GM18873 (cell line): Measurements from ENCODE around the gene KCNV2.
"Not testable (repeated sequence)": the region's sequence is repeated elsewhere in the genome, so short reads cannot be mapped to it uniquely, and the experiment has no call there.

Source experiments
- ATAC-seq: cut with Tn5 transposase; IDR thresholded peaks from one replicate; pipeline ENCODE4 v1.9.1; 2021; ENCODE audit warnings: mild to moderate bottlenecking, moderate library complexity, moderate number of reproducible peaks; ENCODE audit not compliant: unreplicated experiment, low FRiP score

KCNV2 gene

GRCh38 chr9:2717385-2717784, at the start of gene KCNV2:
Gene KCNV2, plus strand, starts transcription at chr9:2717510. Its CDS starts 230 bp downstream, at chr9:2717740.
- no peak for ATAC-seq

GRCh38 chr9:2673161-2673560, 44.1 kb upstream of the KCNV2 start:
- no peak for ATAC-seq

GRCh38 chr9:2674141-2674824, 43.0 kb upstream of the KCNV2 start:
- ATAC-seq, result no peak

- no peak for ATAC-seq
Observed at GRCh38 chr9:2675834-2676233, 41.5 kb upstream of the KCNV2 start.

GRCh38 chr9:2676466-2676865, 40.8 kb upstream of the KCNV2 start:
- no peak for ATAC-seq

GRCh38 chr9:2677915-2678889, 39.1 kb upstream of the KCNV2 start:
- no peak for ATAC-seq

- ATAC-seq, result no peak
Observed at GRCh38 chr9:2679011-2679410, 38.3 kb upstream of the KCNV2 start.

GRCh38 chr9:2681981-2682380, 35.3 kb upstream of the KCNV2 start:
- ATAC-seq, result no peak

- no peak for ATAC-seq
Observed at GRCh38 chr9:2686911-2687310, 30.4 kb upstream of the KCNV2 start.

- no peak for ATAC-seq
Observed at GRCh38 chr9:2688636-2689035, 28.7 kb upstream of the KCNV2 start.

GRCh38 chr9:2691212-2691611, 26.1 kb upstream of the KCNV2 start:
- no peak for ATAC-seq

- no peak for ATAC-seq
Observed at GRCh38 chr9:2691626-2692025, 25.7 kb upstream of the KCNV2 start.

GRCh38 chr9:2693056-2693455, 24.3 kb upstream of the KCNV2 start:
- ATAC-seq, result no peak

- peak; percentile 74 for ATAC-seq
Observed at GRCh38 chr9:2697492-2697891, 19.8 kb upstream of the KCNV2 start.

- ATAC-seq, result no peak
Observed at GRCh38 chr9:2700398-2700797, 16.9 kb upstream of the KCNV2 start.

- ATAC-seq, result no peak
Observed at GRCh38 chr9:2700909-2701550, 16.3 kb upstream of the KCNV2 start.

- ATAC-seq, result no peak
Observed at GRCh38 chr9:2704504-2704903, 12.8 kb upstream of the KCNV2 start.

- ATAC-seq, result not testable (repeated sequence)
Observed at GRCh38 chr9:2707256-2707655, 10.1 kb upstream of the KCNV2 start.

- ATAC-seq, result peak; percentile 49
Observed at GRCh38 chr9:2709645-2710101, 7.6 kb upstream of the KCNV2 start.

- ATAC-seq, result no peak
Observed at GRCh38 chr9:2711716-2712115, 5.6 kb upstream of the KCNV2 start.
